Mesodermal cell (in vitro differentiated cells): Measurements from ENCODE around the gene PLPPR3.
"Not testable (repeated sequence)": the region's sequence is repeated elsewhere in the genome, so short reads cannot be mapped to it uniquely, and the experiment has no call there.

Source experiments
- H3K27ac ChIP-seq: 2 replicates; pipeline ENCODE4 v1.7.0; 2013; ENCODE audit warnings: mild to moderate bottlenecking, low read depth, low read length, moderate library complexity; ENCODE audit not compliant: severe bottlenecking
- H3K36me3 ChIP-seq: 2 replicates; pipeline ENCODE4 v1.7.1; 2013; ENCODE audit warnings: mild to moderate bottlenecking, low read length, moderate library complexity; ENCODE audit not compliant: control insufficient read depth, insufficient read depth
- H3K4me1 ChIP-seq: one replicate; pipeline ENCODE4 v1.7.1; 2013; ENCODE audit warnings: mild to moderate bottlenecking, low read length; ENCODE audit not compliant: insufficient read depth, control insufficient read depth, poor library complexity, severe bottlenecking
- H3K4me3 ChIP-seq: 2 replicates; pipeline ENCODE4 v1.7.0; 2013; ENCODE audit warnings: low read length, control low read depth, mild to moderate bottlenecking; ENCODE audit not compliant: insufficient read depth, poor library complexity, severe bottlenecking; ENCODE audit errors: extremely low read depth
- H3K9me3 ChIP-seq: 2 replicates; pipeline ENCODE4 v1.7.1; 2013; ENCODE audit warnings: mild to moderate bottlenecking, low read length, moderate library complexity; ENCODE audit not compliant: control insufficient read depth
- whole genome bisulfite sequencing, 2 experiments: methylation state at CpG; one replicate each; pipeline ENCODE4 v1.1.5; 2013; ENCODE audit warnings: missing lambda C conversion rate in 2 of 2; ENCODE audit not compliant: insufficient coverage in 2 of 2; 5-methylcytosine and 5-hydroxymethylcytosine counted together

The PLPPR3 gene

GRCh38 chr19:853014-853585 lies 31.3 kb upstream of the PLPPR3 start:
- 88 to 93% methylated on average over 37 to 51 of the region's 67 CpGs for WGBS, 2 experiments
- H3K9me3 ChIP-seq, result no peaks in the 10 kb centered on the region

DNA sequence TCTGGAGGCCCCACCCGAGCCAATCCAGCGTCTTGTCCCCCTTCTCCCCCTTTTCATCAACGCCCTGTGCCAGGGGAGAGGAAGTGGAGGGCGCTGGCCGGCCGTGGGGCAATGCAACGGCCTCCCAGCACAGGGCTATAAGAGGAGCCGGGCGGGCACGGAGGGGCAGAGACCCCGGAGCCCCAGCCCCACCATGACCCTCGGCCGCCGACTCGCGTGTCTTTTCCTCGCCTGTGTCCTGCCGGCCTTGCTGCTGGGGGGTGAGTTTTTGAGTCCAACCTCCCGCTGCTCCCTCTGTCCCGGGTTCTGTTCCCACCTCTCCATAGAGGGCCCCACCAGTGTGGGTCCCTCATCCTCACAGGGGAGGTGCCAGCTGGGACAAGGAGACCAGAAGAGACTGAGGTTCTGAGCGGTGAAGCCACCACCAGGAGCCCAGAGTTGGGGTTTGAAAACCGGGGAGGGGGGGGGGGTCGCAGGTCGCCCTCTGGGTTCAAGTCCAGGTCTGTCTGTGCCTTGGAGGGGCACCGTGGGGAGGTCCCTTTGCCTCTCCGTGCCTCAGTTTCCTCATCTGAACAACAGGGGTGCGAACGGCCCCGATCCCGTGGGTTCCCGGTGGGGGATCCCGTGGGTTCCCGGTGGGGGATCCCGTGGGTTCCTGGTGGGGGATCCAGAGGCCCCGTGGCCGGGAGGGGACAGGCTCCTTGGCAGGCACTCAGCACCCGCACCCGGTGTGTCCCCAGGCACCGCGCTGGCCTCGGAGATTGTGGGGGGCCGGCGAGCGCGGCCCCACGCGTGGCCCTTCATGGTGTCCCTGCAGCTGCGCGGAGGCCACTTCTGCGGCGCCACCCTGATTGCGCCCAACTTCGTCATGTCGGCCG lies 30.6 kb upstream of the PLPPR3 start, which contains the start of gene ELANE:
Gene ELANE (plus strand): TSS at position 168 of the 878 bp plus-strand sequence. CDS start 26 bp downstream, at position 194.
- 84 to 91% methylated on average over 35 to 45 of the region's 55 CpGs for WGBS, 2 experiments

More at GRCh38 chr19:853014-853585, 31.3 kb upstream of the PLPPR3 start:
- Histone ChIP-seq H3K4me1 (no peaks in the 10 kb centered on the region), H3K4me3 (no peak overlapping the region), H3K36me3 (no peaks in the 10 kb centered on the region), H3K27ac (no peak overlapping the region)

DNA sequence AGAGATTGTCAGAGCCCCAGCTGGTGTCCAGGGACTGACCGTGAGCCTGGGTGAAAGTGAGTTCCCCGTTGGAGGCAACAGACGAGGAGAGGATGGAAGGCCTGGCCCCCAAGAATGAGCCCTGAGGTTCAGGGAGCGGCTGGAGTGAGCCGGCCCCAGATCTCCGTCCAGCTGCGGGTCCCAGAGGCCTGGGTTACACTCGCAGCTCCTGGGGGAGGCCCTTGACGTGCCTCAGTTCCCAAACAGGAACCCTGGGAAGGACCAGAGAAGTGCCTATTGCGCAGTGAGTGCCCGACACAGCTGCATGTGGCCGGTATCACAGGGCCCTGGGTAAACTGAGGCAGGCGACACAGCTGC lies 29.2 kb upstream of the PLPPR3 start:
- H3K4me3 ChIP-seq, result no peak overlapping the region
- no peaks in the 10 kb centered on the region for H3K36me3 ChIP-seq
- no peaks in the 10 kb centered on the region for H3K9me3 ChIP-seq
- H3K27ac ChIP-seq, result no peak overlapping the region
- WGBS, 2 experiments, result 75 to 85% methylated on average over 11 to 12 of the region's 13 CpGs
- no peaks in the 10 kb centered on the region for H3K4me1 ChIP-seq

More for the DNA sequence above, 30.6 kb upstream of the PLPPR3 start, which contains the start of gene ELANE:
- Histone ChIP-seq H3K9me3 (no peaks in the 10 kb centered on the region), H3K36me3 (no peaks in the 10 kb centered on the region), H3K27ac (no peak within 1 kb of the TSS), H3K4me1 (no peaks in the 10 kb centered on the region), H3K4me3 (no peak within 1 kb of the TSS)

DNA sequence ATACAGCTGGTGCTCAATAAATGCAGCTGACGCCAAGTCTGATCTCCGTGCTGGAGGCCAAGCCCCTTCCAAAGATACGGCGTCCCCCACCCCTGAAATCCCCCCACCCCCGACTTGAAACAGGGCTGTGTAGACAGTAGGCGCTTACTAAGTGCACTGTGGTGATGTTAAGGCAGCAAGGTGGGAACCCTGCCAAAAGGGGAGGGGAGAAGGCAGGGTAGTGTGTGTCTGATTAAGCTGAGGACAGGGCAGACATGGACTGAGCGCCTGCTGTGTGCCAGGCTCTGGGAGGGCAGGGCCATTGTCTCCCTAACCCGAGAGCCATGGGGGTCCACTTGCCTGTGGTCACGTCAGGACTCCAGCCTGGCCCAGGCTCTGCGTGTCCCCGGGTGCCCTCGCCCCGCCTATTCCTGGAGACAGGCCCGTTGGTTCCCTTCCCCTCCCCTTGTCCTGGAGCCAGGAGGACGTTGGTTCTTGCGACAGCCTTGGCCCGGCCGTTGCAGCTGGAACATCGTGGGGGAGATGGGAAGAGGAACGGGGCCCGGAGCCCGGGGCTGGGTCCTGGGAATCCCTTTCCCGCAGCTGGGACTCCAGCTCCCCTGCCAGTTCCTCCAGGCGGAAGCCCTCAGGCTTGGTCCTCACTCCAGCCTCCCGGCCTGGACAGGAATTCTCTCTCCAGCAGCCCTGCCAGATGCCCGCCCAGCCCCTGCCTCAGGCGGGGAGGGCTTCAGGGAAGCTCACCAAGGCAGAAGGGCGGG lies 28.6 kb upstream of the PLPPR3 start:
- no peak overlapping the region for H3K4me3 ChIP-seq
- no peaks in the 10 kb centered on the region for H3K9me3 ChIP-seq
- H3K27ac ChIP-seq, result no peak overlapping the region
- no peaks in the 10 kb centered on the region for H3K4me1 ChIP-seq
- WGBS, 2 experiments, result 40 to 44% methylated on average over 12 to 22 of the region's 28 CpGs
- no peaks in the 10 kb centered on the region for H3K36me3 ChIP-seq

DNA sequence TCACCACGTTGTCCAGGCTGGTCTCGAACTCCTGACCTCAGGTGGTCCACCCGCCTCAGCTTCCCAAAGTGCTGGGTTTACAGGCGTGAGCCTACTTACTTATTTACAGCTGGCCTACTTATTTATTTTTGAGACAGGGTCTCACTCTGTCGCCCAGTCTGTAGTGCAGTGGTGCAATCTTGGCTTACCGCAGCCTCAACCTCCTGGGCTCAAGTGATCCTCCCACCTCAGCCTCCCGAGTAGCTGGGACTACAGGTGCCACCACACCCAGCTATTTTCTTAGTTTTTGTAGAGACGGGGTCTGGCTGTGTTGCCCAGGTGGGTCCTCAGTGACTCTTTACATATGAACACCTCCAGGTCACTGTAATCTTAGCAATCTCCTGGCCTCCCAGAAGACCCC lies 27.4 kb upstream of the PLPPR3 start:
- not testable (repeated sequence) for H3K9me3 ChIP-seq, H3K27ac ChIP-seq, H3K4me3 ChIP-seq, H3K4me1 ChIP-seq, H3K36me3 ChIP-seq
- 81 to 83% methylated on average over 7 of the region's 8 CpGs for WGBS, 2 experiments

DNA sequence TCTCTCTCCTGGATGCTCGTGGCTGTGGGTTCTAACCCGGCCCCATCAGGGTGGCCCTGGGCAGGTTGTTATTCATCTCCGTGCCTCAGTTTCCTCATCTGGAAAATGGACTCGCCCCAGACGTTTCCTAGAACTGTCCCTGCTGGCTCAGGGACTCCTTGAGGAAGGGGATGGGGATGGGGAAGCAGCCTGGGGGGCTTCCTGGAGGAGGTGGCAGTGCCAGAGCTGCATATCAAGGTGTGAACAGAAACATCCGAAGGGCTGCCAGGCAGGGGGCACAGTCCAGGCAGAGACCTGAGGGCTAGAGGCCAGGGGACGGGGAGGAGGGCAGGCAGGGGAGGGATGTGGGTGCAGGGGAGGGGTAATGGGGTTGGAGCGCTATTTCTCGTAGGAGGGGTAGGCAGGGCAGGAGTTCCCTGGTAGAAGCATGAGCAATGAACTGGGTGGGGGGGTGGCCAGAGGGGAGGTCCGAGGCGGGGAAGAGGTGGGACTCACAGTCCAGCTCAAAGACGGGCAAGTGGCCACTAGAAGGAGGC lies 26.7 kb upstream of the PLPPR3 start:
- Histone ChIP-seq H3K4me1 (peaks cover under 1% of the 10 kb centered on the region), H3K27ac (no peak overlapping the region), H3K36me3 (no peaks in the 10 kb centered on the region), H3K4me3 (no peak overlapping the region), H3K9me3 (no peaks in the 10 kb centered on the region)
- 62 to 78% methylated on average over 9 to 12 of the region's 12 CpGs for WGBS, 2 experiments

DNA sequence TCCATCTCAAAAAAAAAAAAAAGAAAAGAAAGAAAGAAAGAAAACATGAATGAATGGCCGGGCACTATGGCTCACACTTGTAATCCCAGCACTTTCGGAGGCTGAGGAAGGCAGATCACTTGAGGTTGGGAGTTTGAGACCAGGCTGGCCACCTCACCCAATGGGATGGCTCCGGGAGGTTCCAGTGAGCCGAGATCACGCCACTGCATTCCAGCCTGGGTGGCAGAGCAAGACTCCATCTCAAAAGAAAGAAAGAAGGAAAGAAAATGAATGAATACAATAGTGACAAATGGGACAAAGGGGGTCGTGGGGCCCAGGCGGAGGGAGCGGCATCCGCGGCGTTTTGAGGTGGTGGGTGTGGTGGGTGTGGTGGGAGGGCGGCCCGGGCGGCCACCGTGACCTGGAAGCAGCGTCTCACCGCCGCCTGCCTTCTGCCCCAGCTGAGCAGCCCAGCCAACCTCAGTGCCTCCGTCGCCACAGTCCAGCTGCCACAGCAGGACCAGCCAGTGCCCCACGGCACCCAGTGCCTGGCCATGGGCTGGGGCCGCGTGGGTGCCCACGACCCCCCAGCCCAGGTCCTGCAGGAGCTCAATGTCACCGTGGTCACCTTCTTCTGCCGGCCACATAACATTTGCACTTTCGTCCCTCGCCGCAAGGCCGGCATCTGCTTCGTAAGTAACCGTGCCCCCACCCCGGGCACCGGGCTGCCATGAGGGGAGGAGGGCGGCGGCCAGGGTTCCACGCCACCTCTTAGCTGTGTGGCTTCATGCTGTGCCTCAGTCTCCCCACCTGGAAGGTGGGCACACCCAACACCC lies 24.2 kb upstream of the PLPPR3 start:
- 80% methylated on average over 33 to 37 of the region's 37 CpGs for WGBS, 2 experiments
- no peak overlapping the region for H3K4me3 ChIP-seq
- peaks cover 4% of the 10 kb centered on the region for H3K4me1 ChIP-seq
- H3K9me3 ChIP-seq, result no peaks in the 10 kb centered on the region
- no peak overlapping the region for H3K27ac ChIP-seq
- no peaks in the 10 kb centered on the region for H3K36me3 ChIP-seq

DNA sequence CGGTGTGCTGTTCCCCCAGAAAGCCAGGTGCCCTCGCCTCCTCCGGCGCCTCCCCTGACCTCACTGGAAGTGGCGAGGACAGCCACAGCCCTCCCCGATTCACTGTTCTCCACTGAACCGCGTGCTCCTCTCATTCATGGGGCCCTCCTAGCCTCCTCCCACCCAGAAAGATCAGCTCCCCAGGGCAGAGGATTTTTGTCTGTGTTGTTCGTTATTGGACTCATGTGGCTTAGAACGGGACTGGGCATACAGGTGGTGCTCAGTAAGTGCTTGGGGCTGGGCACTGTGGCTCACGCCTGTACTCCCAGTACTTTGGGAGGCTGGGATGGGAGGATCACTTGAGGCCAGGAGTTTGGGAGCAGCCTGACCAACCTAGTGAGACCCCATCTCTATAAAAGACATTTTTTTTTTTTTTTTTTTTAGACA lies 22.8 kb upstream of the PLPPR3 start:
- H3K27ac ChIP-seq, result no peak overlapping the region
- WGBS, 2 experiments, result 62 to 67% methylated on average over 7 to 8 of the region's 11 CpGs
- H3K4me3 ChIP-seq, result no peak overlapping the region
- no peaks in the 10 kb centered on the region for H3K9me3 ChIP-seq
- H3K4me1 ChIP-seq, result peaks cover 4% of the 10 kb centered on the region
- no peaks in the 10 kb centered on the region for H3K36me3 ChIP-seq

- Histone ChIP-seq H3K4me1 (peaks cover 4% of the 10 kb centered on the region), H3K36me3 (no peaks in the 10 kb centered on the region), H3K27ac (no peak overlapping the region), H3K4me3 (peak overlapping the region; percentile 8), H3K9me3 (no peaks in the 10 kb centered on the region)
- 13 to 16% methylated on average over 28 to 30 of the region's 70 CpGs for WGBS, 2 experiments
Measured at GRCh38 chr19:843836-844545, 22.2 kb upstream of the PLPPR3 start.
